Measurements from ENCODE around the gene CASZ1.

The CASZ1 gene

GRCh38 chr1:10724948-10725847 lies 71.2 kb downstream of the CASZ1 start:
- DNase-seq = peak; percentile 62 to 88

DNA sequence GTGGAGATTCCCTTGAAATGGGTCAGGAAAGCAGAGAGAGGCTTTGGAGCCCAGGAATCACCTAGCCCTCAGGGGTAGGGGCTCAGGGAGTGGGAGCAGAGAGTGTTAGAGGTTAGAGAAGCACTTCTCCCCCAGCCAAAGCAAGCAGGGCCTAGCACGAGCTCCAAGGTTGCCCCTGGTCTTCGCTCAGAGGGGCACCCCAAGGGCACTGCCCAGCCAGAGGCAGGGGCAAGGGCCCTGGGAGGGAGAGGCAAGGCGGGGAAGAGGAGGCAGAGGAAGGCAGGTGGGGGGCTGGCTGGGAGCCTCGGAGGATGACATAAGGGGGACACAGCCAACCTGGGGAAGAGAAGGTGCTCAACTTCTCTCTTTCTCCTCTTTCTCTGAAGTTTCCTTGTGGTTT lies 71.9 kb downstream of the CASZ1 start:
- no peak for DNase-seq

GRCh38 chr1:10724052-10724494 lies 72.4 kb downstream of the CASZ1 start:
- peak in 1 of 2 experiments; percentile 55 for DNase-seq

GRCh38 chr1:10723317-10723716 lies 73.1 kb downstream of the CASZ1 start:
- DNase-seq = no peak

- no peak for DNase-seq
These were observed 73.6 kb downstream of the CASZ1 start for GRCh38 chr1:10722803-10723202.

- no peak for DNase-seq
These were observed 74.8 kb downstream of the CASZ1 start for GRCh38 chr1:10721381-10722321.

GRCh38 chr1:10720635-10721034 lies 75.8 kb downstream of the CASZ1 start:
- DNase-seq = no peak

- no peak for DNase-seq
These were observed 78.4 kb downstream of the CASZ1 start for GRCh38 chr1:10718083-10718415.

DNA sequence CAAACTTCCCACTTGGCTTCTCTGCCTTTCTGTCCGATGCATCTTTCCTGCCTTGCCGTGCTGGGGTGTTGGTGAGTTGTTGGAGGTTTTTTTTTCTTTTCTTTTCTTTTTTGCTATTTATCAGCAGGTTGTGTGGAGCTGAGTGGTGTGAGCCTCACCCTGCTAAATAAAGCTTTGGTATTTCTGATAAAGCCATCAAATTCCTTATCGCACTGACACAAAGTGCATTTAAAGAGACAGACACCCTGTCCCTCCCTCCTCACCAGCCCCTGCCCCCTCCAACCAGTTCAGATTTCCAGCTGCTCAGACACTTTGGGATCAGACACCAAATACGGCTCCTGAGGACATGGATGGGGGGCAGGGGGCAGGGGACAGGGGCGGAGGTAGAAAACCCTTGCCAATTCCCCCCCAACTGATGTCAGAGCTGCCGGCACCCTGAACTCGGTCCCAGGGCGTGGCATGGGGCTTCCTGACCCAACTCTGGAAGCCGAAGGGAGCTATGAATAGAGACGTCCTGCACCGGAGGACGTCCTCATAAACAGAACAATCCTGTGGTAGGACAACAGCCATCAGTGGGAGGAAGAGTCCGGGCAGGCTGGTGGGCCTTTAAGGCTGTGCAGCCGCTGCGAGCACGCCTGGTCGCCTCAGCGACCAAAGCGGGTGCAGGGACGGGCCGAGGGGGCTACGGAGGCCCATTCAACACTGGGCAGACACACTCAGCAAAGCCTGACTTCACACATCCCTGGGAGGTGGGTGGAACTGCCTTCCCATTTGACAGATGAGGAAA lies 79.0 kb downstream of the CASZ1 start:
- DNase-seq = no peak

GRCh38 chr1:10716840-10717239 lies 79.6 kb downstream of the CASZ1 start:
- DNase-seq = no peak

DNA sequence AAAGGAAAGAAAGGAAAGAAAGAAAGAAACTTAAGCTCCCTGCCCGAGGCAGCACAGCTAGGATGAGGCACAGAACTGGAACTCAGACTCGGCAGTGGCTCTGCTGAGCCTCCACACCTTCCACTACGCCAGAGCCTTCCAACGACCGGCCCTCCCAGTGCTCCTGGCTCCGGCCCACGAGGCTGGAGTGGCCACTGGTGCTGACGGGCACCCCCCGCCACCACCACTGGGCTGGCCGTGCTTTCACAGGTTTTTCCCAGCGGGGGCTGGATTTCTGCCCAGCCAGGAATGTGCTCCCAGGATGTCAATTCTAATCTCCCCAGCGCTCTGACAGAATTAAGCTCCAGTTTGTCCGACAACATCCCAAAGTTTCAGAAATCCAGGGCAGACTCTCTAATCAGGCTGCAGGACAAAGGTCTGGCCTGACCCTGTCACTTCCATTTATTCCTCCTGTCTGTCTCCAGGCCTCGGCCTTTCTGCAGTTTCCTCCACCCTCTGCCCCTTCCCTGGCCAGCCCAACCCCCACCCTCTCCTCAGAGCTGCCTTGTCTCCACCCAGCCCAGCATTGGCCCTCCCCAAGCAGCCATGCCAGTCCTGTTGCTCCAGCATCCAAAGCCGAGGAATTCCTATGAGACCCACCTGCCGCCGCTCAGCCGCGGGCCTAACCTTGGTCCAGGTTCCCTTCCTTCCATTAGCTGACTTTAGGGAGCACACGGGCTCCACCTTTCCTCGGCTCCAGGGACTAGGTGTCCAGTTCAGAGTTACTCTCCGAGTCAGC lies 81.9 kb downstream of the CASZ1 start:
- peak in 1 of 2 experiments; percentile 29 for DNase-seq

- DNase-seq = no peak
These were observed 82.8 kb downstream of the CASZ1 start for GRCh38 chr1:10713614-10714013.

GRCh38 chr1:10712568-10713362 lies 83.7 kb downstream of the CASZ1 start:
- DNase-seq = no peak

GRCh38 chr1:10710489-10710888 lies 86.0 kb downstream of the CASZ1 start:
- DNase-seq = no peak

GRCh38 chr1:10709646-10710045 lies 86.8 kb downstream of the CASZ1 start:
- DNase-seq = no peak

DNA sequence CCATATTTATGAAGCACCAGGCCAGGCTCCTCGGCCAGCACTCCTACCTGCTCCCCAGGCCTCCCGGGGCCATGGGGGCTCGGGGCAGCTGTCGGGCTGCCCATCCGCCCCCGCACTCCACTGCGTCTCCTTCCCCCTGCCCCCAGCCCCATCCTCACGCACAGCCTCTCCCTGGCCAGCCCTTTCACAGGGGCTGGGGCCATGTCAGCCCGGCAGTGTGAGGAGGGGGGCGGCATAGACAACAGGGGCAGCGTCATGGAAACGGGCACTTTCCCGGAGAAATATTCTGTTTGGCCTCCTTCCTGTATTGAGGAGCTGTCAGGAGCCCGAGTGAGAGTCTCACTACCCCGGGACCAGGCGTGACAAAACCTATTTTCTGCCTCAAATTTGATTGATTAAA lies 87.3 kb downstream of the CASZ1 start:
- DNase-seq = no peak

GRCh38 chr1:10708757-10709156 lies 87.7 kb downstream of the CASZ1 start:
- DNase-seq = no peak

DNA sequence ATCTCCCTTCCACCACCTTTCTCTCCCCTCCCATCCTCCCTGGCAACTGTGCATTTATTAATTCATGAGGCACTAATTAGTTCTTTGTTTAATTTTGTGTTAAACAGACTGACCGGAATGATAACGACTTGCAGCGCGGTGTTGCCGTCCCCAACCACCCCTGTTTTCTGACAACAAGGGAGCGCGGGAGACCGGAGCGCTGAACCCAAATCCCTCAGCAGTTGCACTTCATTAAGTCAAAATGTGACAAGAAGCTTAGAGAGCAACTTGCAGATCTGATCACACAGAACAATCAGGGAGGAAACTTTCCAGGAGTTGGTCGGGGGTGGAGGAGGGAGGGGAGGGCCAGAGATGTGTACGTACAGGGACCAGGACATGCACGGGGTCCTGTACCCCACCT lies 89.2 kb downstream of the CASZ1 start:
- DNase-seq = no peak

DNA sequence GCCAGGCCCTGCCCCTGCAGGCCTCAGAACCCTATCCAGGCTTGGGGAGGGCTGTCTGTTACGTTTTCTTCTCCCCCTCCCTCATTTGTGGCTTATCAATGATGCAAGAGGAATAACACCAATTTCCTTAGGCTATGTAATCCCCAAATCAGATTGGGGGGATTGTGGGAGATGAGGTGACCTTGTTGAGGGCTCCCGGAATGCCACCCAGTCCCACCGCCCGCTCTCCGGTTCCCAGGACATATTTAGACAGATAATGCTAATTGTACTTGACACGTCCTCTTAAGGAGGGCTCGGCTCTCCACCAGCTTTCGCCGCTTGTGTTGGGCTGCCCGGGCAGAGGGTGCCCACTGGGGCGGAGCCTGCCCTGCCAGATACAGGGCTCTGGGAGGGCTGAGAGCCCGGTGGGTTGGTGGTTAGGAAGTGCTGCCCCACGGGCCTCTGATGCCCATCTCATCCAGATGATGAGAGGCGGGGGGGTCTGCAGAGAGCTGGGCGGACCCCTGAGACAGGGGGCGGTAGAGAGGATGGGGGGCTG lies 90.0 kb downstream of the CASZ1 start:
- DNase-seq = no peak

DNA sequence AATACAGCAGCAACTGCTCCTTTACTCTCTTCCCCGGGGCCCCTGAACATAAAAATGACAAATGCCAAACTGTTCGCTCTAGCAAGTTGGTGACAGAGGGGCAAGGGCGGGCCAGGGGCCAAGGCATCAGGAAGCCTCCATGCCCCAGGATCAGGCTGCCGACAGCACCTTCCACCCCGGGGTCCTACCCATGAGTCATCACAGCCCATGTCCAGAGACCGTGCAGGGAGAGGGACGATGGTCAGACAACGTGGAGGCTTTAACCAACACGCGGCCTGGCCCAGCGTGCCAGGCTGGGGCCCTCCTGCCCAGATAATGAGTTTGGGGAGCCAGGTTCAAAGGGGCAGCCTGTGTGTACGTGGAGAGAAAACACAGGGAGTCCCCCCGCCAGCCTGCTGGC lies 90.5 kb downstream of the CASZ1 start:
- DNase-seq = no peak

- no peak for DNase-seq
These were observed 92.0 kb downstream of the CASZ1 start for GRCh38 chr1:10704368-10704882.
